Measurements from ENCODE around the gene C5orf63.

C5orf63 gene

GRCh38 chr5:127060470-127060985 lies 12.8 kb downstream of the C5orf63 start:
- TF ChIP-seq, protein P1, sequence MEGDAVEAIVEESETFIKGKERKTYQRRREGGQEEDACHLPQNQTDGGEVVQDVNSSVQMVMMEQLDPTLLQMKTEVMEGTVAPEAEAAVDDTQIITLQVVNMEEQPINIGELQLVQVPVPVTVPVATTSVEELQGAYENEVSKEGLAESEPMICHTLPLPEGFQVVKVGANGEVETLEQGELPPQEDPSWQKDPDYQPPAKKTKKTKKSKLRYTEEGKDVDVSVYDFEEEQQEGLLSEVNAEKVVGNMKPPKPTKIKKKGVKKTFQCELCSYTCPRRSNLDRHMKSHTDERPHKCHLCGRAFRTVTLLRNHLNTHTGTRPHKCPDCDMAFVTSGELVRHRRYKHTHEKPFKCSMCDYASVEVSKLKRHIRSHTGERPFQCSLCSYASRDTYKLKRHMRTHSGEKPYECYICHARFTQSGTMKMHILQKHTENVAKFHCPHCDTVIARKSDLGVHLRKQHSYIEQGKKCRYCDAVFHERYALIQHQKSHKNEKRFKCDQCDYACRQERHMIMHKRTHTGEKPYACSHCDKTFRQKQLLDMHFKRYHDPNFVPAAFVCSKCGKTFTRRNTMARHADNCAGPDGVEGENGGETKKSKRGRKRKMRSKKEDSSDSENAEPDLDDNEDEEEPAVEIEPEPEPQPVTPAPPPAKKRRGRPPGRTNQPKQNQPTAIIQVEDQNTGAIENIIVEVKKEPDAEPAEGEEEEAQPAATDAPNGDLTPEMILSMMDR (IDR thresholded peaks at IDR 0.05), result no peak

DNA sequence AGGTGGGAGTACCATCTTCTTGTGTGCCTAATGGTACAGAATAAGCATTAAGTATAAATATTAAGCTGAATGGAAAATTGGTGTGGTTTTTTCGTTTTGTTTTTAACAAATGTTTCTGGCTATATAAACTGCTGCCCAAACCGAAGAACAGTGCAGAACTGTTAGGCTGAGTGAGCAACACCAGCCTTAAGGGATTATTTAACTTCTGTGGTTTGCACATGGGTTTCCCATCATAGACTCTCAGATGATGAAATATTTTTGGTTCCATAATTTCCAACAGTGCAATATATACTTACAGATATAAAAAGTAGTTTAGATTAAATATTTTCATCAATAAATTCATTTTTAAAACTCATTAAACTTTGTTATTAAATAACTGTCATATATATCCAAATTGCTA lies 16.4 kb downstream of the C5orf63 start:
- TF ChIP-seq, protein P1 (IDR thresholded peaks at IDR 0.05), result no peak

- TF ChIP-seq, protein P1 (IDR thresholded peaks at IDR 0.05), result no peak
These were observed 17.2 kb downstream of the C5orf63 start for GRCh38 chr5:127055880-127056653.

DNA sequence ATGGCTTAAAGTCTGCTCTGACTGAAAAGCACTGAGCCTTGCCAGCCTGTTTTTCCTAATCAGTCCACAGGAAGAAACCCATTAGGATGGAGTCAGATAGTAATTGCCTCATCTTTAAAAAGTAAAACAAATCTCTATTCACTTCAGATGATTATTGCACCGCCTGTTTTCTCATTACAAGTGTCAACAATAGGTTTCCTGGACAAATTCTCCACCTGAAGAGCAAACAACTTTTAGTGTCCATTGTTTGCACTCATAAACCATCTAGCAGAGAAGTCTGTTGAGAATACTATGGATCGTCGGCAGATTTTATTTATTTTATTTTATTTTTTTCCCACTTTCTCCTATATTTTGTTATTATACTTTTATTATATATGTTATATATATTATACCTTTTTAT lies 20.3 kb downstream of the C5orf63 start:
- TF ChIP-seq, protein P1 (IDR thresholded peaks at IDR 0.05), result no peak

- TF ChIP-seq, protein P1 (IDR thresholded peaks at IDR 0.05), result no peak
These were observed 21.7 kb downstream of the C5orf63 start for GRCh38 chr5:127051591-127051990.

GRCh38 chr5:127046343-127047072 lies 26.8 kb downstream of the C5orf63 start:
- TF ChIP-seq, protein P1 (IDR thresholded peaks at IDR 0.05), result no peak

DNA sequence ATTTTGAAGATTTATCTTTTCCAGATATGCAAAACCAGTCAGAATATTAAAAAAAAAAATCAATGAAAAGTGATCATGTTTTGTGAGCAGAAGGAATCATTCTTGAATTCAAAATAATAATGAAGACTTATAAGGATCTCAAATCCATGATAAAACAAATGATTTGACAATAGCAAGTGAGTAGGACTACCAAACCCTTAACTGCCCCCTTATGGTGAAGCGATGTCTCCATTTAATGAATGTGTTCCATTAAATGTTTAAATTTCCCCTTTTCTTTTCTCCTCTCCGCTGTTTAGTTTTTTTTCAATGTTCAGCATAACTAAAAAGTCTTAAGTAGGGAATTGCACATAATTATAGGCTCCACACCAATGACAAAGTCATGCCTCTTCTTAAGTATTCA lies 30.7 kb downstream of the C5orf63 start:
- TF ChIP-seq, protein P1 (IDR thresholded peaks at IDR 0.05), result no peak
